Neural cell (in vitro differentiated cells): ENCODE results near the gene PCSK1. TPM values are rescaled to one million over a fixed set of nuclear protein-coding genes. Genes with fewer than 3 reads are reported as not detected.

Source experiments
- H2AFZ ChIP-seq: fragments of 200-600, 300-800 bp; sonication (generic), shearing (Covaris generic); 2 replicates; pipeline ENCODE4 v1.6.0; 2014; ENCODE audit warnings: low read depth, mild to moderate bottlenecking, antibody characterized with exemption, low read length, moderate library complexity
- H3F3A ChIP-seq: fragments of 200-600 bp; shearing (Covaris generic); 2 replicates; pipeline ENCODE4 v1.6.1; 2016; ENCODE audit warnings: mild to moderate bottlenecking, moderate library complexity, mixed read lengths, antibody characterized with exemption, low read length; ENCODE audit not compliant: insufficient read depth, poor library complexity, severe bottlenecking
- H3K27ac ChIP-seq: fragments of 200-600, 300-800 bp; sonication (generic), shearing (Covaris generic); 2 replicates; pipeline ENCODE4 v1.5.1; 2014; ENCODE audit warnings: mild to moderate bottlenecking, low read length, moderate library complexity
- H3K27me3 ChIP-seq: fragments of 300-800, 200-600 bp; sonication (generic), shearing (Covaris generic); 2 replicates; pipeline ENCODE4 v1.6.0; 2014; ENCODE audit warnings: mild to moderate bottlenecking, low read depth, low read length, moderate library complexity; ENCODE audit not compliant: insufficient read depth
- H3K36me3 ChIP-seq: fragments of 300-800, 200-600 bp; sonication (generic), shearing (Covaris generic); 2 replicates; pipeline ENCODE4 v1.5.1; 2014; ENCODE audit warnings: mild to moderate bottlenecking, antibody characterized with exemption, low read length, moderate library complexity; ENCODE audit not compliant: insufficient read depth
- H3K4me2 ChIP-seq: fragments of 300-800, 200-600 bp; sonication (generic), shearing (Covaris generic); 2 replicates; pipeline ENCODE4 v1.6.0; 2014; ENCODE audit warnings: mild to moderate bottlenecking, low read length
- H3K4me3 ChIP-seq: fragments of 300-800, 200-600 bp; sonication (generic), shearing (Covaris generic); 2 replicates; pipeline ENCODE4 v1.5.1; 2014; ENCODE audit warnings: mild to moderate bottlenecking, low read length, moderate library complexity
- H3K79me2 ChIP-seq: fragments of 200-600 bp; shearing (Covaris generic); replicated peaks from 2 replicates; pipeline ENCODE4 v1.6.0; 2014; ENCODE audit warnings: mild to moderate bottlenecking, low read length, moderate library complexity; ENCODE audit not compliant: insufficient read depth
- H3K9ac ChIP-seq: fragments of 300-800, 200-600 bp; sonication (generic), shearing (Covaris generic); 2 replicates; pipeline ENCODE4 v1.6.1; 2016; ENCODE audit warnings: mild to moderate bottlenecking, low read length, mixed read lengths
- H3K9me2 ChIP-seq: fragments of 200-600 bp; shearing (Covaris generic); 2 replicates; pipeline ENCODE4 v1.6.1; 2016; ENCODE audit warnings: mild to moderate bottlenecking, low read length, mixed read lengths; ENCODE audit not compliant: insufficient read depth
- H3K9me3 ChIP-seq: fragments of 200-600, 300-800 bp; sonication (generic), shearing (Covaris generic); 2 replicates; pipeline ENCODE4 v1.6.1; 2016; ENCODE audit warnings: mild to moderate bottlenecking, mixed run types, low read length, moderate library complexity, mixed read lengths
- H4K20me1 ChIP-seq: fragments of 200-600 bp; shearing (Covaris generic); 2 replicates; pipeline ENCODE4 v1.6.1; 2016; ENCODE audit warnings: mild to moderate bottlenecking, mixed run types; ENCODE audit not compliant: insufficient read depth
- EP300 ChIP-seq: fragments of 450-650 bp; conservative IDR thresholded peaks from 2 replicates; pipeline ENCODE4 v1.6.1; 2014; ENCODE audit warnings: antibody characterized with exemption, mild to moderate bottlenecking, moderate library complexity; ENCODE audit not compliant: poor library complexity, severe bottlenecking
- EZH2 ChIP-seq: fragments of 200-600, 300-800 bp; shearing (Covaris generic), sonication (generic); IDR thresholded peaks from 2 replicates; pipeline ENCODE4 v1.6.1; 2014; ENCODE audit warnings: antibody characterized with exemption, low read length, borderline replicate concordance, mild to moderate bottlenecking; ENCODE audit not compliant: insufficient read depth, poor library complexity, severe bottlenecking
- MXI1 ChIP-seq: fragments of 450-650 bp; conservative IDR thresholded peaks from 2 replicates; pipeline ENCODE4 v1.6.1; 2014; ENCODE audit warnings: antibody characterized with exemption, mild to moderate bottlenecking; ENCODE audit not compliant: poor library complexity, severe bottlenecking
- POLR2AphosphoS5 ChIP-seq: IDR thresholded peaks from 2 replicates; pipeline ENCODE4 v1.6.1; 2012
- RAD21 ChIP-seq: fragments of 450-650 bp; conservative IDR thresholded peaks from 2 replicates; pipeline ENCODE4 v1.6.1; 2014; ENCODE audit warnings: antibody characterized with exemption, mild to moderate bottlenecking, moderate library complexity
- SMC3 ChIP-seq: fragments of 450-650 bp; conservative IDR thresholded peaks from 2 replicates; pipeline ENCODE4 v1.6.1; 2014; ENCODE audit warnings: antibody characterized with exemption, mild to moderate bottlenecking, moderate library complexity; ENCODE audit not compliant: poor library complexity
- TAF1 ChIP-seq: IDR thresholded peaks from 2 replicates; pipeline ENCODE4 v1.6.1; 2012; ENCODE audit warnings: low read depth
- polyA plus RNA-seq: library from polyadenylated mRNA; depleted of rRNA; stranded (reverse); fragments of >200 nt; gene quantifications from 2 replicates; pipeline ENCODE4 v1.2.3, GENCODE V29; 2014
- TF ChIP-seq, protein P1 (sequence below): IDR thresholded peaks from 2 replicates; pipeline ENCODE4 v1.6.1; 2012; ENCODE audit warnings: borderline replicate concordance
- TF ChIP-seq, protein P2 (sequence below): fragments of 450-650 bp; IDR thresholded peaks from 2 replicates; pipeline ENCODE4 v1.5.1; 2014; ENCODE audit warnings: antibody characterized with exemption, mild to moderate bottlenecking, moderate library complexity; ENCODE audit not compliant: poor library complexity, severe bottlenecking

The PCSK1 gene
- polyA plus RNA-seq, 1 donor from 2014 or later, result 27.2 TPM

DNA sequence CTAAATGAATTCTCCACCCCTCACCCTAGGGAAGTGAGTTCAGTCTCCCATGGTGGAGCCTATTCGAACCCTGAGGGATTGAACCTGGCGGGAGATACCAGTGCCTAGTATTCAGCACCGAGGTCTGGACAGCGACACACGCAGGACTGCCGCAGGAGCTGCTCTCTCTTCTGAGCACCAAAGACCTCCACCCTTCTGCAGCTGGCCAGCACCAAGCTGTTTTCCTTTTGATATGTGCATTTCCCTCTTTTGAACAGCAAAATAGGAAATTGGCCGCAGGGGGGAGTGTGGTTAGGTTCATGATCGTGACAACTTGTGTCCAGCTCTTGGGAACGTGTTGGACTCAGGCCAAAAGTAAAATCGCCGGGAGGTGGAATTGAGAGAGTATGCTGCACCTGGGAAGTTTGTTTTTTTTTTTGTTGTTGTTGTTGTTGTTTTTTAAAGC is 1.2 kb upstream of the PCSK1 start:
- H3K27ac ChIP-seq, result peak overlapping the region; percentile 70
- H3K27me3 ChIP-seq, result peaks cover 46% of the 10 kb centered on the region
- TF ChIP-seq POLR2AphosphoS5, result no peak
- no peak for TF ChIP-seq RAD21
- TF ChIP-seq MXI1, result no peak
- TF ChIP-seq EZH2, result no peak
- TF ChIP-seq TAF1, result no peak
- TF ChIP-seq, protein P1, sequence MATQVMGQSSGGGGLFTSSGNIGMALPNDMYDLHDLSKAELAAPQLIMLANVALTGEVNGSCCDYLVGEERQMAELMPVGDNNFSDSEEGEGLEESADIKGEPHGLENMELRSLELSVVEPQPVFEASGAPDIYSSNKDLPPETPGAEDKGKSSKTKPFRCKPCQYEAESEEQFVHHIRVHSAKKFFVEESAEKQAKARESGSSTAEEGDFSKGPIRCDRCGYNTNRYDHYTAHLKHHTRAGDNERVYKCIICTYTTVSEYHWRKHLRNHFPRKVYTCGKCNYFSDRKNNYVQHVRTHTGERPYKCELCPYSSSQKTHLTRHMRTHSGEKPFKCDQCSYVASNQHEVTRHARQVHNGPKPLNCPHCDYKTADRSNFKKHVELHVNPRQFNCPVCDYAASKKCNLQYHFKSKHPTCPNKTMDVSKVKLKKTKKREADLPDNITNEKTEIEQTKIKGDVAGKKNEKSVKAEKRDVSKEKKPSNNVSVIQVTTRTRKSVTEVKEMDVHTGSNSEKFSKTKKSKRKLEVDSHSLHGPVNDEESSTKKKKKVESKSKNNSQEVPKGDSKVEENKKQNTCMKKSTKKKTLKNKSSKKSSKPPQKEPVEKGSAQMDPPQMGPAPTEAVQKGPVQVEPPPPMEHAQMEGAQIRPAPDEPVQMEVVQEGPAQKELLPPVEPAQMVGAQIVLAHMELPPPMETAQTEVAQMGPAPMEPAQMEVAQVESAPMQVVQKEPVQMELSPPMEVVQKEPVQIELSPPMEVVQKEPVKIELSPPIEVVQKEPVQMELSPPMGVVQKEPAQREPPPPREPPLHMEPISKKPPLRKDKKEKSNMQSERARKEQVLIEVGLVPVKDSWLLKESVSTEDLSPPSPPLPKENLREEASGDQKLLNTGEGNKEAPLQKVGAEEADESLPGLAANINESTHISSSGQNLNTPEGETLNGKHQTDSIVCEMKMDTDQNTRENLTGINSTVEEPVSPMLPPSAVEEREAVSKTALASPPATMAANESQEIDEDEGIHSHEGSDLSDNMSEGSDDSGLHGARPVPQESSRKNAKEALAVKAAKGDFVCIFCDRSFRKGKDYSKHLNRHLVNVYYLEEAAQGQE, result peak; percentile 87
- TF ChIP-seq, protein P2, sequence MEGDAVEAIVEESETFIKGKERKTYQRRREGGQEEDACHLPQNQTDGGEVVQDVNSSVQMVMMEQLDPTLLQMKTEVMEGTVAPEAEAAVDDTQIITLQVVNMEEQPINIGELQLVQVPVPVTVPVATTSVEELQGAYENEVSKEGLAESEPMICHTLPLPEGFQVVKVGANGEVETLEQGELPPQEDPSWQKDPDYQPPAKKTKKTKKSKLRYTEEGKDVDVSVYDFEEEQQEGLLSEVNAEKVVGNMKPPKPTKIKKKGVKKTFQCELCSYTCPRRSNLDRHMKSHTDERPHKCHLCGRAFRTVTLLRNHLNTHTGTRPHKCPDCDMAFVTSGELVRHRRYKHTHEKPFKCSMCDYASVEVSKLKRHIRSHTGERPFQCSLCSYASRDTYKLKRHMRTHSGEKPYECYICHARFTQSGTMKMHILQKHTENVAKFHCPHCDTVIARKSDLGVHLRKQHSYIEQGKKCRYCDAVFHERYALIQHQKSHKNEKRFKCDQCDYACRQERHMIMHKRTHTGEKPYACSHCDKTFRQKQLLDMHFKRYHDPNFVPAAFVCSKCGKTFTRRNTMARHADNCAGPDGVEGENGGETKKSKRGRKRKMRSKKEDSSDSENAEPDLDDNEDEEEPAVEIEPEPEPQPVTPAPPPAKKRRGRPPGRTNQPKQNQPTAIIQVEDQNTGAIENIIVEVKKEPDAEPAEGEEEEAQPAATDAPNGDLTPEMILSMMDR, result peak; percentile 37
- no peak for TF ChIP-seq EP300
- TF ChIP-seq SMC3, result no peak
- no peaks in the 10 kb centered on the region for H3K9me3 ChIP-seq
- H3F3A ChIP-seq, result no peaks in the 10 kb centered on the region
- peaks cover 13% of the 10 kb centered on the region for H3K79me2 ChIP-seq
- H3K4me2 ChIP-seq, result no peak overlapping the region
- no peaks in the 10 kb centered on the region for H3K9me2 ChIP-seq
- H3K4me3 ChIP-seq, result peak overlapping the region; percentile 82
- no peak overlapping the region for H3K9ac ChIP-seq
- H3K36me3 ChIP-seq, result no peaks in the 10 kb centered on the region
- no peaks in the 10 kb centered on the region for H4K20me1 ChIP-seq
- no peak overlapping the region for H2AFZ ChIP-seq

DNA sequence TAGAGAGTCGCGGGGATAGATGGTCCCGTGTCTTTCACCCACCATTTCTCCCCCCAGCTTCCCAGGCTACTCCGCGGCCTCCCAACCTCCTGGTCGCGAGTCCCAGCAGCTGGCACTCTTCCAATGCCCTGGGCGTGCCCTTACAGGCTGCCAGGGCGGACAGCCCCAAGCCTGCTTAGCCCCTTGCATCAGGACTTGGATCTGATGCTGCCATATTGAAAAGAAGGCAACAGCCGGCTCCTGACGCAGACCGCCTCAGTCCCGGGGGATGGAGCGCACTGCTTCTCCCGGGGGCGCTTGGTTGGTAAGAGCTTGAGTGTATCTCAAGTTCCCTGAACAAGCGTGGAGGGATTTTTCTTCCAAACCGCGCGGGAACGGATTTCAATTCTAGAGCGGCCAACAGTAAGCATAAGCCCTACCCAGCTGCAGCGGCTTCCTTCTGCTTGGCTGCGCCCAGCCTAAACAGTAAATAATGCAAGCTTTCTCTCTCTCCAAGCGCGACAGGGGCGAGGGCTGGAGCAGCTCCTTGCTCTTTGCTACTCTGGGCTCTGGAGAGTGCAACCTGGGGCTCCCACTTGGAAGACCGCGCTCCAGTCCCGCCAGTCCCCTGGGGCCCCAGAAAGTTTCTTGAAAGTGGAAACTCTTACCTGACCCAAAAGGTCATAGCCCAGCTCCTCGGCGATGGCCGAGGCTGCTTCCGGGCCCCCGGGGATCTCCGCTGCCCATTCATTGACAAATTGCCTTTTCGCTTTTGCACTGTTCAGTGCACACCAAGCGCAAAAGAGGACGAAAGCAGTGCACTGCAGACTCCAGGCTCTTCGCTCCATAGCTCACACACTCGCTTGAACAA is 607 bp downstream of the PCSK1 start:
- H3K36me3 ChIP-seq, result no peaks in the 10 kb centered on the region
- H3K9me2 ChIP-seq, result no peaks in the 10 kb centered on the region
- H4K20me1 ChIP-seq, result no peaks in the 10 kb centered on the region
- TF ChIP-seq POLR2AphosphoS5, result peak; percentile 24
- no peak for TF ChIP-seq SMC3
- peak; percentile 7 for TF ChIP-seq RAD21
- TF ChIP-seq TAF1, result no peak
- TF ChIP-seq EZH2, result no peak
- TF ChIP-seq MXI1, result peak; percentile 61
- TF ChIP-seq, protein P2, result no peak
- TF ChIP-seq, protein P1, result no peak
- no peak for TF ChIP-seq EP300
- H3K4me3 ChIP-seq, result peak overlapping the region; percentile 82
- H3F3A ChIP-seq, result no peaks in the 10 kb centered on the region
- no peaks in the 10 kb centered on the region for H3K9me3 ChIP-seq
- H3K79me2 ChIP-seq, result peaks cover 13% of the 10 kb centered on the region
- peak overlapping the region; percentile 89 for H3K4me2 ChIP-seq
- H2AFZ ChIP-seq, result peak overlapping the region; percentile 5
- peaks cover 46% of the 10 kb centered on the region for H3K27me3 ChIP-seq
- H3K27ac ChIP-seq, result peak overlapping the region; percentile 70
- H3K9ac ChIP-seq, result peak overlapping the region; percentile 72
